ENCODE data around the gene MAPT. TPM values are rescaled to one million over a fixed set of nuclear protein-coding genes. Genes with fewer than 3 reads are reported as not detected.

MAPT gene
- polyA plus RNA-seq, 2 donors = 4.5 to 4.7 TPM

- 82 to 83% methylated on average over 1 of the region's 1 CpG for WGBS, 2 donors
- no peaks in the 10 kb centered on the region for H3K9me3 ChIP-seq (ENCODE audit: control insufficient read depth in 2 of 2, insufficient read depth in 1 of 2, low read depth in 1 of 2, low read length in 1 of 2)
- no peaks in the 10 kb centered on the region for H3K4me1 ChIP-seq (ENCODE audit: control insufficient read depth in 2 of 2, insufficient read depth in 2 of 2, low read length in 1 of 2)
- no peaks in the 10 kb centered on the region for H3K36me3 ChIP-seq (ENCODE audit: control insufficient read depth in 2 of 2, insufficient read depth in 2 of 2, low read length in 1 of 2)
- no peak overlapping the region for H3K27ac ChIP-seq (ENCODE audit: low read depth in 2 of 2, low read length in 1 of 2)
- no peaks in the 10 kb centered on the region for H3K27me3 ChIP-seq (ENCODE audit: control insufficient read depth in 1 of 2, insufficient read depth in 2 of 2, low read length in 2 of 2)
- H3K4me3 ChIP-seq (ENCODE audit: low read depth in 1 of 2, low read length in 2 of 2) = no peak overlapping the region
Measured at GRCh38 chr17:46072998-46073397, 178.6 kb downstream of the MAPT start.

- no peaks in the 10 kb centered on the region for H3K4me1 ChIP-seq (ENCODE audit: control insufficient read depth in 2 of 2, insufficient read depth in 2 of 2, low read length in 1 of 2)
- WGBS, 2 donors = 97 to 100% methylated on average over 1 of the region's 1 CpG
- H3K9me3 ChIP-seq (ENCODE audit: control insufficient read depth in 2 of 2, insufficient read depth in 1 of 2, low read depth in 1 of 2, low read length in 1 of 2) = no peaks in the 10 kb centered on the region
- no peak overlapping the region for H3K4me3 ChIP-seq (ENCODE audit: low read depth in 1 of 2, low read length in 2 of 2)
- no peaks in the 10 kb centered on the region for H3K27me3 ChIP-seq (ENCODE audit: control insufficient read depth in 1 of 2, insufficient read depth in 2 of 2, low read length in 2 of 2)
- H3K36me3 ChIP-seq (ENCODE audit: control insufficient read depth in 2 of 2, insufficient read depth in 2 of 2, low read length in 1 of 2) = no peaks in the 10 kb centered on the region
- no peak overlapping the region for H3K27ac ChIP-seq (ENCODE audit: low read depth in 2 of 2, low read length in 1 of 2)
Measured at GRCh38 chr17:46074540-46074939, 180.2 kb downstream of the MAPT start.

Other genes with a start within 250 kb of the MAPT start
- gene CRHR1, start 110.2 kb upstream of the MAPT start, polyA plus RNA-seq = under 1 TPM; 0.15 to 0.31 TPM
- not detected for gene SPPL2C, start 49.7 kb upstream of the MAPT start, polyA plus RNA-seq
- not detected for gene STH, start 104.7 kb downstream of the MAPT start, polyA plus RNA-seq

All from esophagus (tissue), 2 donors.